ENCODE data around the gene HELZ2.

The HELZ2 gene

DNA sequence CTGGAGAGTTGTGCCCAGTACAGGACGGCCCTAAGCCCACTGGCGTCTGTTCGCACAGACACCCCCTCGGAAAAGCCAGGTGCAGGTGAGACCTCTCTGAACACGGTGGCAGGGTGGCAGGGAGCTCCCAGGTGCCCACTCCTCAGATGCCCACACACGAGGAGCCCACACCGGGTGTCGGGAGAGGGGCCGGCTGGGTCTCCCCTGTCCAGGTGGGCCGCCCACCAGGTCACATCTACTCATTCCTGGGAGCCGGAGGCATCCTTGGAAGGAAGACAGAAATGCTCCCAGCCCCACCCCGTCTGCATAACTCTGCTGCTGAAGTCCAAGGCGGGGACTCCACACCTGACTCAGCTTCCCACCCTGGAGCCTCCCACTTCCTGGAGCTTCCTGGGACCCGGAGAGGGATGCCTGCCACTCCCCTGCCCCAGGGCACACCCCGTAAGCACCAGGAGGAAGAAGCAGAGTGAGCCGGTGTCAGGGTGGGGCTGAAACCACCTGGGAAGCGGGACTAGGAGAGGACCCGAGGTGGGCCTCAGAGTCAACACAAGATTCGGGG, 29.0 kb downstream of the HELZ2 start:
- no peak for TF ChIP-seq FOXP2 (optimal IDR thresholded peaks at IDR 0.05; ENCODE audit: borderline replicate concordance, extremely low read depth, extremely low read length, insufficient read depth)
- no peak for TF ChIP-seq TAF1 (IDR thresholded peaks at IDR 0.05; ENCODE audit: borderline replicate concordance, insufficient read depth, low read length)
- TF ChIP-seq, protein P1, sequence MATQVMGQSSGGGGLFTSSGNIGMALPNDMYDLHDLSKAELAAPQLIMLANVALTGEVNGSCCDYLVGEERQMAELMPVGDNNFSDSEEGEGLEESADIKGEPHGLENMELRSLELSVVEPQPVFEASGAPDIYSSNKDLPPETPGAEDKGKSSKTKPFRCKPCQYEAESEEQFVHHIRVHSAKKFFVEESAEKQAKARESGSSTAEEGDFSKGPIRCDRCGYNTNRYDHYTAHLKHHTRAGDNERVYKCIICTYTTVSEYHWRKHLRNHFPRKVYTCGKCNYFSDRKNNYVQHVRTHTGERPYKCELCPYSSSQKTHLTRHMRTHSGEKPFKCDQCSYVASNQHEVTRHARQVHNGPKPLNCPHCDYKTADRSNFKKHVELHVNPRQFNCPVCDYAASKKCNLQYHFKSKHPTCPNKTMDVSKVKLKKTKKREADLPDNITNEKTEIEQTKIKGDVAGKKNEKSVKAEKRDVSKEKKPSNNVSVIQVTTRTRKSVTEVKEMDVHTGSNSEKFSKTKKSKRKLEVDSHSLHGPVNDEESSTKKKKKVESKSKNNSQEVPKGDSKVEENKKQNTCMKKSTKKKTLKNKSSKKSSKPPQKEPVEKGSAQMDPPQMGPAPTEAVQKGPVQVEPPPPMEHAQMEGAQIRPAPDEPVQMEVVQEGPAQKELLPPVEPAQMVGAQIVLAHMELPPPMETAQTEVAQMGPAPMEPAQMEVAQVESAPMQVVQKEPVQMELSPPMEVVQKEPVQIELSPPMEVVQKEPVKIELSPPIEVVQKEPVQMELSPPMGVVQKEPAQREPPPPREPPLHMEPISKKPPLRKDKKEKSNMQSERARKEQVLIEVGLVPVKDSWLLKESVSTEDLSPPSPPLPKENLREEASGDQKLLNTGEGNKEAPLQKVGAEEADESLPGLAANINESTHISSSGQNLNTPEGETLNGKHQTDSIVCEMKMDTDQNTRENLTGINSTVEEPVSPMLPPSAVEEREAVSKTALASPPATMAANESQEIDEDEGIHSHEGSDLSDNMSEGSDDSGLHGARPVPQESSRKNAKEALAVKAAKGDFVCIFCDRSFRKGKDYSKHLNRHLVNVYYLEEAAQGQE (IDR thresholded peaks at IDR 0.05; ENCODE audit: insufficient read depth in 1 of 2, low read depth in 2 of 2, low read length in 2 of 2) = no peak
- no peak for TF ChIP-seq SIN3A (IDR thresholded peaks at IDR 0.05; ENCODE audit: borderline replicate concordance, insufficient read depth, low read length)
- TF ChIP-seq POLR2AphosphoS5 (IDR thresholded peaks at IDR 0.05; ENCODE audit: low read depth, low read length) = no peak

DNA sequence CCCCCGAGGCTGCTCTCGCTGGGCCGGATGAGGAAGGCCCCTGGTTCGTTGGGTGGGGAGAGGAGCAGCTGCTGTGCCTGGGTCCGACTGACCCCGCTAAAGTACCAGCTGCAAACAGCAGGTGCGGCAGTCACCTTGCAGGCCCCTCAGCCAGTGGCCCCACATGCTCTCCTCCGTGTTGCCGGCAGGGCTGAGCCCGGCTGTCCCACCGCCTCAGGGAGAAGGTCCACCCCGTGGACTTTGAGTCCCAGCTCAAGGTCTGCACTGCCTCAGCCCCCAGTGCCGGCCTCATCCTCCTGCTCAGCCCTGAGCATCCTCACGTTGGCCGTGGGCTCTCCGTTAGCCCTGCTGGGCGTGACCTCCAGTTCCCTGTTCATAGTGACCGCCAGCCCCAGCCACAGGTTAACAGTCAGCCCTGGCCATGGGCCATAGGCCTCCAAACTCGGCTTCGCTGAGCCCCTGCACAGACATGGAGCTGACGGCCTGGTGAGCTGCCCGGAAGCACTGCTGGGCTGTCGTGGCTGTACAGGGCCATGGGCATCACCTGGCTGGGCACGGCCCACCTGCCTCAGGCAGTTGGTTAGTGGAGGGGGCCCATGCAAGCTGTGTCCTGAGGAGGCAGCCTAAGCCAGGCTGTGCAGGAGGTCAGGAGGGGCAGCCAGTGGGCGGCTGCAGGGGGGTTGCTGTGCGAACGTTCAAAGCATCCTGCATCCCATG, 29.6 kb downstream of the HELZ2 start:
- no peak for TF ChIP-seq FOXP2 (optimal IDR thresholded peaks at IDR 0.05; ENCODE audit: borderline replicate concordance, extremely low read depth, extremely low read length, insufficient read depth)
- TF ChIP-seq SIN3A (IDR thresholded peaks at IDR 0.05; ENCODE audit: borderline replicate concordance, insufficient read depth, low read length) = no peak
- no peak for TF ChIP-seq TAF1 (IDR thresholded peaks at IDR 0.05; ENCODE audit: borderline replicate concordance, insufficient read depth, low read length)
- no peak for TF ChIP-seq POLR2AphosphoS5 (IDR thresholded peaks at IDR 0.05; ENCODE audit: low read depth, low read length)
- TF ChIP-seq, protein P1 (IDR thresholded peaks at IDR 0.05; ENCODE audit: insufficient read depth in 1 of 2, low read depth in 2 of 2, low read length in 2 of 2) = no peak

DNA sequence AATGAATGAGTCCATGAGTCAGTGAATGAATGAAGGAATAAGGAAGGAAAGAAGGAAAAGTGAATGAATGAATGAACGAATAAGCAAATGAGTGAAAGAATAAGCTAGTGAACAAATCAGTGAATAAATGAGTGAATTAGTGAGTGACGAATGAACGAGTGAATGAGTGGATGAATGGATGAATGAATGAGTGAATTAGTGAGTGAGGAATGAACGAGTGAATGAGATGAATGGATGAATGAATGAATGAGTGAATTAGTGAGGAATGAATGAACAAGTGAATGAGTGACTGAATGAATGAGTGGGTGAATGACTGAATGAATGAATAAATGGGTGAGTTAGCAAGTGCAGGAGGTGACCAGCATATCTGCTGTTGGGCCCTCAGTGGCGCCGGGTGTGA, 30.3 kb downstream of the HELZ2 start:
- TF ChIP-seq TAF1 (IDR thresholded peaks at IDR 0.05; ENCODE audit: borderline replicate concordance, insufficient read depth, low read length) (no peak), POLR2AphosphoS5 (IDR thresholded peaks at IDR 0.05; ENCODE audit: low read depth, low read length) (no peak), SIN3A (IDR thresholded peaks at IDR 0.05; ENCODE audit: borderline replicate concordance, insufficient read depth, low read length) (no peak), FOXP2 (optimal IDR thresholded peaks at IDR 0.05; ENCODE audit: borderline replicate concordance, extremely low read depth, extremely low read length, insufficient read depth) (no peak)
- TF ChIP-seq, protein P1 (IDR thresholded peaks at IDR 0.05; ENCODE audit: insufficient read depth in 1 of 2, low read depth in 2 of 2, low read length in 2 of 2) = no peak

DNA sequence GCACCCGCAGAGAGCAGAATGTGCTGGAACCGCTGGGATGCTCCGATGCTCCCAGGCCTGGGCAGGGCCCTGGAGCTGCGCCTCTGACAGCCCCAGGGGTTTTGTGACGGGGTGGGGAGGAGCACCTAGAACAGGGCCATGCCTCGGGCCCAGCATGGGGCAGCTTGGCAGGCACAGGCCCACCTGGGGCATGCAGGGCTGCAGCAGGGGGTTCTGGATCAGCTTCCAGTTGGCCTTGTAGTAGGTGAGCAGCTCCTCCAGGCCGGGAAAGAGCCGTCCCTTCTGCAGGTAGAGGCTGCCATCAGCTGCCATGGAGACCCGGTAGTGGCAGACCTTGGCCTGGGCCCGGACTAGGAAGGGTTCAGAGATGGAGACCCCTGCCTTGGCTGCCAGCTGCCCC, 30.9 kb downstream of the HELZ2 start:
- TF ChIP-seq FOXP2 (optimal IDR thresholded peaks at IDR 0.05; ENCODE audit: borderline replicate concordance, extremely low read depth, extremely low read length, insufficient read depth) (no peak), TAF1 (IDR thresholded peaks at IDR 0.05; ENCODE audit: borderline replicate concordance, insufficient read depth, low read length) (no peak), POLR2AphosphoS5 (IDR thresholded peaks at IDR 0.05; ENCODE audit: low read depth, low read length) (no peak), SIN3A (IDR thresholded peaks at IDR 0.05; ENCODE audit: borderline replicate concordance, insufficient read depth, low read length) (no peak)
- TF ChIP-seq, protein P1 (IDR thresholded peaks at IDR 0.05; ENCODE audit: insufficient read depth in 1 of 2, low read depth in 2 of 2, low read length in 2 of 2) = no peak

Data from PFSK-1 (cell line).